Hair follicular keratinocyte (primary cell): ENCODE measurements around the gene HOXB9. TPM values are rescaled to one million over a fixed set of nuclear protein-coding genes. Genes with fewer than 3 reads are reported as not detected.

ENCODE experiments used
- total RNA-seq: library from RNA; depleted of rRNA; stranded (reverse); fragments of >200 nt; gene quantifications from 2 replicates; pipeline ENCODE4 v1.2.3, GENCODE V29; 2015

HOXB9 gene
- not detected in 2 replicates for total RNA-seq

DNA sequence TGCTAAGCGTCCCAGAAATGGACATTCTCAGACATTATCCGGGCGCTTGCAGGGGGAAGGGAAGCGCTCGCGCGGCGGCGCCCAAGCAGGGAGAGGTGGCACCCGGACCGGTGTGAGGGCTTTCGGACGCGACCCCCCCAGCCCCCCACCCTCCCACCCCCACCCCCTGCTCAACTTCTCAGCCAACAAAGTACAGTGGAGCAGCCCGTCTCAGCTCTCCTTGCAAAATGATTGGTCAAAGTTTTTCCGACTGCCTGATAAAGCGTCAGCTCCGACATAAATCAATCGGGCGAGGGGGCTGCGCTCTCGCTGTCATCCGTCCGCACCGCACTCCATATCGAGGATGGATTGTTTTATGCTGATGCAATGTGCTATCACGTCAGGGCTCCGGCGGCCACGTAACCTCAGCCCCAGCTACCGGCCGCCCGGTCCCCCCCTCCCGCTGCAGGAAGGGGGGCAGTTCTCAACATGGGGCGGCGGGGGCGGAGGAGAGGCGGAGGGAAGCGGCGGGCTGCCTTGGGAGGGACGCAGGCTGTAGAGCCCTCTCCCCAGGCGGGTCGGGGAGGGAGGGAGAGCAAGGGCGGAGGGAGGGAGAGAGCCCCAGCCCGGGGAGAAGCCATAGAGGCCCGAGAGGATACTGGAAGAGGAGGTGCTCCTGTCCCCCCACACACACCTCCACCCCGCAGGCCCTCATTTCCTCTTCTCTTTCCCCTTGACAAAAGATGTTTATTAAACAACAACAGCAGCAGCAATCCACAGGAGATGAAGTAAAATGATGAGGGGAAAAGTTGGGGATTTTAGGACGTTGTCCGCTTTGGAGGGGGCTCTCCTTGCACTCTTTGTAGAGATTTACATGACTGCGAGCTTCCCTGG lies at the start of gene HOXB9:
TSS of gene HOXB9 (minus strand) at position 114 of the 873 bp plus-strand sequence. CDS start at position 25, 89 bp downstream.

DNA sequence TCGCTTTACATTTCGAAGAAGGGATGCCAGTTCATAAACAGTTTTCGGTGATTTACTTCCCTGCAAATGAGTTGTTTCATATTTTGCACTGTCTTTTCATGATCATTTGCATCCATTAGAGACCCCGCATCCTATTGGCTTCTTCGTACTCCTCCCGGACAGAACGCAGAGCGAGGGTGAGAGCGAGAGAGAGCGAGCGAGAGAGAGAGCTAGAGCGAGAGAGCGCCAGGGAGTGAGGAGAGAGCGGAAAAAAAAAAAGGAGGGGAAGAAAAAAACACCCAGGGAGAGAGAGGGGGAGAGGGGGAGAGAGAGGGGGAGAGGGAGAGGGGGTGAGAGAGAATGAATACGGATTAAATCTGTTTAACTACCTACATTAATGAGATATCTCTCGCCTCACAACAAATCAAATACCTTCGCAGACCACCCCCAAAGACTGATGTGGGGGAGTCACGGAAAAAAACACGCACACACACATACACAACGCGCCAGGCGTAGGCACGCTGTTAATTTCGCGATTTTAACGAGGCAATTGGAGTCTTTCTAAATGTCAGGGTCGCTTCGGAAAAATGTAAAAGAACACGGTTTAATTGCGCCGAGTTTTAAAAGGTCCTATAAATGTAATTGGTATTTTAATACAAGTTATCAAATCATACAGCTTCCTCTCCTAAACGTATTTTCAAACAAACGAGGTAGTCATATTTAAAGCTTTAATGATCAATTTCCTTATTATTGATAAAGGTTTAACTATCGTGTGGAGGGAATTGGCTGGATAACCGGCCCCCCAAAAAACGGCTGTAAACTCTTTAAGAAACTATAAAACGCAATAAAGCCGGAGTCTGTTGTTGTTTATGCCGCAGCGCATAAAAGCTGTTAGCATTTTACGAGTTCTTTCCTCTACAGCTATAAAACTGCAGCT lies 10.9 kb downstream of the HOXB9 start, which contains the start of gene HOXB8:
TSS of gene HOXB8 (minus strand) at position 246 of the 916 bp plus-strand sequence. CDS start 588 bp downstream, outside the sequence.

DNA sequence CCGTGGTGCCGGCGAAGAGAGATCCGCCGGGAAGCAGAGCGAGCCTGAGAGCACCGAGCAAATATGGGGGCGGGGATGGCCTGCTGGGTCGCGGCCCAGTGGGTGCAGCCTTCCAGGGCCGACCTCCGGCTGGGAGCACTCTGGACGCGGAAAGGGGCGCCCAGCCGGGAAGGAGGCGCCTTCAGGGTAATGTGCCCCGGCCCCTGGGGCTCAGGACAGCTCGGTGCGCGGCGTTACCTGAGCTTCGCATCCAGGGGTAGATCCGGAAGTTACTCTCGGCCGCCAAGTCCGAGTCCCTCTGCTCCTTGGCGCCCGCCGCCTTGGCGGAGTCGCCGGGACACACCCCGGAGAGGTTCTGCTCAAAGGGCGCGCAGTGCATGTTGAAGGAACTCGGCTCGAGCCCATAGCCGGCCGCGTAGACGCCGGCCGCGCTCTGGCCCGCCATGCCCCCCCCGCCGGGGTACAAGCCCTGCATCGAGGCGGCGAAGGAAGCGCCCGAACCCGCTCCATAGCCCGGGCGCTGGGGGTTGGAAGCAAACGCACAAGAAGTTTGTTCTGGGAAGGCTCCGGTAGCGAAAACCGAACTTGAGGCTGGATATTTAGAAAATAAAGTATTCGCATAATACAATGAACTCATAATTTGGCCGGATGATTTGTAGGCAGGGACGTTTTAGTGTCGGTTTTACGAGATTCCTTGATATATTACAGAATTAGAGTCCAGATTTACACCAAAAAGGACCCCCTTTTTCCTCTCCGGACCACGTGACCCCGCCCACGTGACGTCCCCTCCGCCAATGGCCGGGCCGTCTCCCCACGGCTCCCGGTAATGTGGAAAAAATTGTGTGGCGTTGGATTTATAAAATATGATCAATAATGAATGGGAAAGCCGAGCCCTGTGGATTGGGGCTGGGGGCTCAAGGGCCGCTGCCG lies 15.6 kb downstream of the HOXB9 start, which contains the start of gene HOXB7:
TSS of gene HOXB7 (minus strand) at position 736 of the 930 bp plus-strand sequence. CDS start at position 637, 99 bp downstream.

DNA sequence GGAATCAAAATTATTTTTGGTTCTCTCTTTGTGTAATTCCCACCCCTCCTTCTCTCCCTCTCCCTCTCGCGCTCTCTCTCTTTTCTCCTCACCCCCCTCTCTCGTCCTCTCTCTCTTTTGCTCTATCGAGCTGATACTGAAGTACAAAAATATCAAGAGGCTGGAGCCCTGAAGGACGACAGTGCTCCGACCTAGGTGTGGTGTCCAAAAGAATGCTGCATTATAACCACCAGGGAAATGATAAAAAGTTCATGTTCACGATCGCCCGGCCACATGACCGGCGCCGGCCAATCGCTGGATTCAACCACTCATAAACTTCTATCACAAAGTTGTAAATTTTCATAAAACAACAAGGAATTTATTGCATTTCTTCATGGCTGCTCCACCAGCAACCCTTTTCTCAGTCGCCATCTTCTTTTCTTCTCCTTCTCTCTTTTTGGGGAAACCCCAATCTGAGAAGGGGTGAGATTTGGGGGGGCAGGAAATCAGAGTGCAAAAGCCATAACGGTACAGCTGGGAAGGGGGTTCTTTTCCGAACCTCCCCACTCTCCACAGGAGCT lies 21.3 kb downstream of the HOXB9 start, which contains the start of gene HOXB6:
TSS of gene HOXB6 (minus strand) at position 217 of the 560 bp plus-strand sequence. CDS start 6,836 bp downstream, outside the sequence.

DNA sequence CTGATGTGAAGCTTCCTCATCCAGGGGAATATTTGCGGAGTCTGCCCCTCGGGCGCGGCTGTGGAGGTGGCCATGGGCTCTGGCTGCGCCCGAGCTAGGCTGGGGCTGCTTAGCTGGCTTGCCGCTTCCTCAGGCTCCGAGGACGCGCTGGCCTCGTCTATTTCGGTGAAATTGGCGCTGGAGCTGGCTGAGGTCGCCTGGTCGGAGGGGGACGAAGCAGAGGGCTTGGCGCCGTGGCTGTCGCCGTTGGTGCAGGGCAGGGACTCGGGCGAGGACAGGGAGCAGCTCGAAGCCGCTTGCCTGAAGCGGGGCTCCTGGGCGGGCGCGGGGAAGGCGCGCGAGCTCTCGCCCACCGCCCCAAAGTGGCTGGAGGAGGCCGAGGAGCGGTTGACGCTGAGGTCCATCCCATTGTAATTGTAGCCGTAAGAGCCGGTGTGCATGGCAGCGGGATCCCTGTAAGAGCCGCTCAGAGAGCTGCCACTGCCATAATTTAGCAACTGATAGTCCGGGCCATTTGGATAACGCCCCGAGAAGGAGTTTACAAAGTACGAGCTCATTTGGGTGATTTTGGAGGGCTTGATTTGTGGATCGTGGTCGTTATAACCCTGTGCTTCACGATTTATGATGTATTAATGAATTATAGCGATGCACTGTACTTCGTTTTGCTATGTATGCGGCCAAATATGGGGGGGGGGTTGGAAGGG lies 32.9 kb downstream of the HOXB9 start, which contains the start of gene HOXB5:
TSS of gene HOXB5 (minus strand) at position 654 of the 704 bp plus-strand sequence. CDS start at position 557, 97 bp downstream.

DNA sequence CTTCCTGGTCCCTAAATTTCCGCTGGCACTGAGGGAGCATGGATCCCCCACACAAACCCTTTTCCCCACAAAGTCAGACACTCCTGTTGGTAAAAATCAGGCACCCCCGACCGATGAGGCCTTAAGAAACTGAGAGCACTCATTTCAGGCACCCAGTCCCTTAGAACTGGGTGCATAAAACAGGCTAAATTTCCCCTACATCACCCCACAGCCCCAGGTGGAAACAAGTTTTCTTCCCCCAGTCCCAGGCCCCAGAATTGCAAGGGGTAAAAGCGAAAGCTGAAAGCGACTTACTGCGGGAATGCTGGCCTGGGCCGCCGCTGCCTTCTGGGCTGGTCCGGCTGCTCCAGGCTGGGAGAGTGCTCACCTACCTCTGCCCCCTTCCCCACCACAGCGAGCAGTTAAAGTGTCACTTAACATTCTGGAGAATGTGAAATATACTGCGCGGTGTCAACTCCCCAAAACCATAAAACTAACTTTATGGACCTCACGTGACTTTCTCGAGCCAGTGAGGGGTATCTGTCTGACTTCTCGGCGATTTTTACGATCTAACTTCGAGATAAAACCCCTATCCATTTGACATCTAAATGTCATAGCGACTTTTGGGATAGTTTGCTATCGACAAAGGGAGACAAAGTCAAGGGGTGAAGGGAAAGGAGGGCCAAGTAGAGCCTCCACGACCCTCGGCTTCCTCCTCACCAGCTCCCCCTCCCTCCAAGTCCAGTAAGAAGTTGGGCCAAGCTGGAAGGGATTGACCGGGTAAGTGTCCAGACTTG lies 36.1 kb downstream of the HOXB9 start, which contains the start of gene HOXB3:
TSS of gene HOXB3 (minus strand) at position 411 of the 776 bp plus-strand sequence. CDS start 37,767 bp downstream, outside the sequence.

DNA sequence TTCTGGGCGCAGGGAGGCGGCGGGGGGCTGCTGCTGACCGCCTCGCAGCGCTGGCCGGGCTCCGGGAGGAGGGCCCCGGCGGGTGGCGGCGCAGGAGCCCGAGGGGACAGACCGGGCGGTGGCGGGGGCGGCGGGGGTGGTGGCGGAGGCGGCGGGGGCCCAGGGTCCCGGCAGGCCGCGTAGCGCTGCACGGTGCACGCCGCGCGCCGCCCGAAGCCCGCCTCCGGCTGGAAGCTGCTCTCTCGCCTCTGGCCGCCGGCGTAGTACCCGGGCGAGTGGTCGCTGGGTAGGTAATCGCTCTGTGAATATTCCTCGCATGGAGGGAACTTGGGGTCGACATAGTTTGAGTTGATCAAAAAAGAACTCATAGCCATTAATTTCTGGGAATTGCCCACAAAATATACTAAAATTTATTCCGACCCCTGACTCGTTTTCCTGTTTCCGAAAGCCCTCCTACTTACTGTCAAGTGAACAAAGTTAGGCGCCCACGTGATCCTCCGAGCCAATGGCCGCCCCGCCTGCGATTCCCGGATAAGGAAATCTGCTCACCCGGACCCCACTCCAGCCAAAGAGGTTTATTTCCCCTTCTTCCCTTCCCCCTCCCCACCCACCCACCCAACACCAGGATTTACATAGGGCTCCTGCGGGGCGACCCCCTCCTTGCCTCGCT lies 48.1 kb downstream of the HOXB9 start, which contains the start of gene HOXB4:
TSS of gene HOXB4 (minus strand) at position 405 of the 670 bp plus-strand sequence. CDS start at position 374, 31 bp downstream.

Other genes with a start within 250 kb of the HOXB9 start
- not detected in 2 replicates for gene SKAP1, start 196.1 kb downstream of the HOXB9 start, total RNA-seq
- gene HOXB1, start 95.3 kb downstream of the HOXB9 start, total RNA-seq: not detected in 2 replicates
- gene HOXB2, start 81.2 kb downstream of the HOXB9 start, total RNA-seq: 0.46 and 0.86 TPM in 2 replicates
- gene HOXB4, start 48.0 kb downstream of the HOXB9 start, total RNA-seq: not detected in 2 replicates
- gene HOXB3, start 36.1 kb downstream of the HOXB9 start, total RNA-seq: 0.84 TPM in 1 of 2 replicates, not detected in the other
- not detected in 2 replicates for gene HOXB5, start 32.6 kb downstream of the HOXB9 start, total RNA-seq
- gene HOXB6, start 21.4 kb downstream of the HOXB9 start, total RNA-seq: 0.08 TPM in 1 of 2 replicates, not detected in the other
- 0.16 TPM in 1 of 2 replicates, not detected in the other for gene HOXB7, start 15.3 kb downstream of the HOXB9 start, total RNA-seq
- not detected in 2 replicates for gene HOXB8, start 11.1 kb downstream of the HOXB9 start, total RNA-seq
- not detected in 2 replicates for gene PRAC1, start 96.2 kb upstream of the HOXB9 start, total RNA-seq
- gene PRAC2, start 96.8 kb upstream of the HOXB9 start, total RNA-seq: not detected in 2 replicates
- gene HOXB13, start 102.4 kb upstream of the HOXB9 start, total RNA-seq: not detected in 2 replicates
- gene TTLL6, start 190.9 kb upstream of the HOXB9 start, total RNA-seq: not detected in 2 replicates
- 27.6 and 32.7 TPM in 2 replicates for gene CALCOCO2, start 204.7 kb upstream of the HOXB9 start, total RNA-seq